HCT116 (cell line): ENCODE data around the gene LRSAM1.

ENCODE experiments used
- CTCF ChIP-seq, 3 experiments: fragments of 200-600 bp in 1 of 3; sonication (generic) in 1 of 3; IDR thresholded peaks in 2 of 3; conservative IDR thresholded peaks in 1 of 3; 2 replicates each; pipeline ENCODE4 v1.5.1; 2012 to 2017; ENCODE audit warnings: low read depth in 2 of 3, low read length in 2 of 3, antibody characterized with exemption in 1 of 3, borderline replicate concordance in 1 of 3, control low read depth in 1 of 3, mild to moderate bottlenecking in 1 of 3, mixed read lengths in 1 of 3, mixed run types in 1 of 3, moderate library complexity in 1 of 3; ENCODE audit not compliant: insufficient read depth in 1 of 3
- EZH2phosphoT487 ChIP-seq: fragments of 200-600 bp; IDR thresholded peaks from 2 replicates; pipeline ENCODE4 v1.6.1; 2018; ENCODE audit warnings: antibody characterized with exemption, borderline replicate concordance
- POLR2A ChIP-seq: IDR thresholded peaks from 2 replicates; pipeline ENCODE4 v1.7.0; 2011; ENCODE audit warnings: borderline replicate concordance; ENCODE audit not compliant: insufficient read depth, insufficient read length; ENCODE audit errors: extremely low read depth
- RAD21 ChIP-seq: IDR thresholded peaks from 2 replicates; pipeline ENCODE4 v1.6.1; 2012; ENCODE audit warnings: low read depth, mild to moderate bottlenecking
- TF ChIP-seq, protein P1 (sequence below): IDR thresholded peaks from 2 replicates; pipeline ENCODE4 v1.6.1; 2012
- TF ChIP-seq, protein P2 (sequence below): IDR thresholded peaks from 2 replicates; pipeline ENCODE4 v1.6.1; 2012; ENCODE audit warnings: low read depth

DNA sequence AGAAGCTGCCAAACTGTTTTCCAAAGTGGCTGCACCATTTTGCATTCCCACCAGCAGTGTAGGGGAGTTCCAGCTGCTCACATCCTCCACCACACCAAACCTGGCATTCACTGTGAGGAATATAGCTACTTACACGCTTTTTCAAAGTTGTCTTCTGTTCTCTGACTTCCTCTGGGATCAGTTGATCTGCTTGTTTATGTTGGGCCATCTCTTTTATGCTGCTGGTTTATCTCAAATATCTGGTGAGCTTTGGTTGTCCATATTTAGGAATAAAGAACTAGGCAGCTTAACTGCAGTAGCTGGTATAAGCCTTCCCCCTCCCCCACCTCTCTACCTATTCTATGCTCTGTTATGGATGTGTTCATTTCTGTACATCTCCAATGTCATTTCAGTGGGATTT lies 35.7 kb upstream of the LRSAM1 start:
- TF ChIP-seq CTCF (IDR thresholded peaks at IDR 0.05 in 2 of 3, conservative IDR thresholded peaks at IDR 0.05 in 1 of 3; ENCODE audit: borderline replicate concordance in 1 of 3, insufficient read depth in 1 of 3, low read depth in 2 of 3, low read length in 2 of 3) = no peak
- TF ChIP-seq EZH2phosphoT487 = no peak
- TF ChIP-seq, protein P1, sequence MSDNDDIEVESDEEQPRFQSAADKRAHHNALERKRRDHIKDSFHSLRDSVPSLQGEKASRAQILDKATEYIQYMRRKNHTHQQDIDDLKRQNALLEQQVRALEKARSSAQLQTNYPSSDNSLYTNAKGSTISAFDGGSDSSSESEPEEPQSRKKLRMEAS = no peak
- TF ChIP-seq, protein P2, sequence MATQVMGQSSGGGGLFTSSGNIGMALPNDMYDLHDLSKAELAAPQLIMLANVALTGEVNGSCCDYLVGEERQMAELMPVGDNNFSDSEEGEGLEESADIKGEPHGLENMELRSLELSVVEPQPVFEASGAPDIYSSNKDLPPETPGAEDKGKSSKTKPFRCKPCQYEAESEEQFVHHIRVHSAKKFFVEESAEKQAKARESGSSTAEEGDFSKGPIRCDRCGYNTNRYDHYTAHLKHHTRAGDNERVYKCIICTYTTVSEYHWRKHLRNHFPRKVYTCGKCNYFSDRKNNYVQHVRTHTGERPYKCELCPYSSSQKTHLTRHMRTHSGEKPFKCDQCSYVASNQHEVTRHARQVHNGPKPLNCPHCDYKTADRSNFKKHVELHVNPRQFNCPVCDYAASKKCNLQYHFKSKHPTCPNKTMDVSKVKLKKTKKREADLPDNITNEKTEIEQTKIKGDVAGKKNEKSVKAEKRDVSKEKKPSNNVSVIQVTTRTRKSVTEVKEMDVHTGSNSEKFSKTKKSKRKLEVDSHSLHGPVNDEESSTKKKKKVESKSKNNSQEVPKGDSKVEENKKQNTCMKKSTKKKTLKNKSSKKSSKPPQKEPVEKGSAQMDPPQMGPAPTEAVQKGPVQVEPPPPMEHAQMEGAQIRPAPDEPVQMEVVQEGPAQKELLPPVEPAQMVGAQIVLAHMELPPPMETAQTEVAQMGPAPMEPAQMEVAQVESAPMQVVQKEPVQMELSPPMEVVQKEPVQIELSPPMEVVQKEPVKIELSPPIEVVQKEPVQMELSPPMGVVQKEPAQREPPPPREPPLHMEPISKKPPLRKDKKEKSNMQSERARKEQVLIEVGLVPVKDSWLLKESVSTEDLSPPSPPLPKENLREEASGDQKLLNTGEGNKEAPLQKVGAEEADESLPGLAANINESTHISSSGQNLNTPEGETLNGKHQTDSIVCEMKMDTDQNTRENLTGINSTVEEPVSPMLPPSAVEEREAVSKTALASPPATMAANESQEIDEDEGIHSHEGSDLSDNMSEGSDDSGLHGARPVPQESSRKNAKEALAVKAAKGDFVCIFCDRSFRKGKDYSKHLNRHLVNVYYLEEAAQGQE = no peak
- TF ChIP-seq POLR2A = no peak
- no peak for TF ChIP-seq RAD21
